Keratinocyte (primary cell): Measurements from ENCODE around the gene UBIAD1.

Source experiments
- CTCF ChIP-seq, 3 experiments: IDR thresholded peaks in 1 of 3; conservative IDR thresholded peaks in 1 of 3; optimal IDR thresholded peaks in 1 of 3; 2 replicates in 2 of 3; 3 replicates in 1 of 3; pipeline versions ENCODE3 to v1.5.1; 2011; ENCODE audit warnings: low read length in 3 of 3, mild to moderate bottlenecking in 3 of 3, moderate library complexity in 2 of 3, control low read depth in 1 of 3, inconsistent platforms in 1 of 3; ENCODE audit not compliant: insufficient read depth in 2 of 3; ENCODE audit errors: extremely low read depth in 1 of 3
- EZH2 ChIP-seq: IDR thresholded peaks from one replicate; pipeline ENCODE4 v1.6.1; 2012; ENCODE audit warnings: inconsistent platforms, mild to moderate bottlenecking, low read length, moderate library complexity

GRCh38 chr1:11295905-11296304 lies 22.9 kb downstream of the UBIAD1 start:
- TF ChIP-seq CTCF (optimal IDR thresholded peaks at IDR 0.05 in 1 of 3, IDR thresholded peaks at IDR 0.05 in 1 of 3, conservative IDR thresholded peaks at IDR 0.05 in 1 of 3; ENCODE audit: extremely low read depth in 1 of 3, insufficient read depth in 2 of 3, low read length in 3 of 3): no peak
- TF ChIP-seq EZH2: no peak
